MM.1S (cell line): ENCODE results near the gene C7.
A peak's percentile ranks its signal among the peaks of the same experiment; 100 is the strongest.

Experiments
- DNase-seq: peaks from one replicate; pipeline ENCODE4 v3.0.0-alpha.2; 2015
- H2AFZ ChIP-seq: fragments of 300-600 bp; sonication (generic); 2 replicates; pipeline ENCODE4 v1.6.0; 2016; ENCODE audit warnings: antibody characterized with exemption, low read length
- H3F3A ChIP-seq: fragments of 300-600 bp; sonication (generic); 2 replicates; pipeline ENCODE4 v1.6.1; 2016; ENCODE audit warnings: mild to moderate bottlenecking, antibody characterized with exemption, low read length, moderate library complexity, mixed read lengths; ENCODE audit not compliant: insufficient read depth
- H3K27ac ChIP-seq: fragments of 300-600 bp; sonication (generic); 2 replicates; pipeline ENCODE4 v1.5.1; 2016; ENCODE audit warnings: mild to moderate bottlenecking, low read length
- H3K27me3 ChIP-seq: fragments of 300-600 bp; sonication (generic); replicated peaks from 2 replicates; pipeline ENCODE4 v1.6.0; 2016; ENCODE audit warnings: low read length; ENCODE audit not compliant: insufficient read depth
- H3K36me3 ChIP-seq: fragments of 300-600 bp; sonication (generic); replicated peaks from 2 replicates; pipeline ENCODE4 v1.6.1; 2016; ENCODE audit warnings: mild to moderate bottlenecking, low read length, mixed read lengths; ENCODE audit not compliant: insufficient read depth
- H3K4me1 ChIP-seq: fragments of 300-600 bp; sonication (generic); 2 replicates; pipeline ENCODE4 v1.6.1; 2016; ENCODE audit warnings: low read length, mixed read lengths
- H3K4me2 ChIP-seq: fragments of 300-600 bp; sonication (generic); 2 replicates; pipeline ENCODE4 v1.6.0; 2016; ENCODE audit warnings: low read depth, low read length
- H3K4me3 ChIP-seq: fragments of 300-600 bp; sonication (generic); 2 replicates; pipeline ENCODE4 v1.5.1; 2016; ENCODE audit warnings: low read length, mixed read lengths
- H3K79me2 ChIP-seq: fragments of 300-600 bp; sonication (generic); 2 replicates; pipeline ENCODE4 v1.6.1; 2016; ENCODE audit warnings: mixed run types, low read length, mixed read lengths
- H3K9ac ChIP-seq: fragments of 300-600 bp; sonication (generic); 2 replicates; pipeline ENCODE4 v1.6.1; 2016; ENCODE audit warnings: low read length, mixed read lengths
- H3K9me2 ChIP-seq: fragments of 300-600 bp; sonication (generic); replicated peaks from 2 replicates; pipeline ENCODE4 v1.6.1; 2016; ENCODE audit warnings: mild to moderate bottlenecking, low read length, mixed read lengths; ENCODE audit not compliant: insufficient read depth
- H3K9me3 ChIP-seq: fragments of 300-600 bp; sonication (generic); replicated peaks from 2 replicates; pipeline ENCODE4 v1.6.1; 2016; ENCODE audit warnings: mild to moderate bottlenecking, low read length, mixed read lengths; ENCODE audit not compliant: insufficient read depth
- H4K20me1 ChIP-seq: fragments of 300-600 bp; sonication (generic); 2 replicates; pipeline ENCODE4 v1.6.1; 2016; ENCODE audit warnings: mild to moderate bottlenecking, low read length, moderate library complexity, mixed read lengths; ENCODE audit not compliant: insufficient read depth
- EZH2 ChIP-seq: fragments of 300-600 bp; sonication (generic); optimal IDR thresholded peaks from 2 replicates; pipeline ENCODE3; 2017; ENCODE audit warnings: low read depth, mild to moderate bottlenecking, antibody characterized with exemption, low read length, mixed read lengths
- EZH2phosphoT487 ChIP-seq: fragments of 300-600 bp; sonication (generic); IDR thresholded peaks from 2 replicates; pipeline ENCODE4 v1.6.1; 2018; ENCODE audit warnings: antibody characterized with exemption, low read length
- TF ChIP-seq, protein P1 (sequence below): fragments of 300-600 bp; sonication (generic); IDR thresholded peaks from 2 replicates; pipeline ENCODE4 v1.5.1; 2016; ENCODE audit warnings: antibody characterized with exemption, low read length, mixed read lengths

C7 gene

GRCh38 chr5:40875958-40876357 is 33.3 kb upstream of the C7 start:
- H3K4me1 ChIP-seq = peaks cover 10% of the 10 kb centered on the region
- no peaks in the 10 kb centered on the region for H3K79me2 ChIP-seq
- H3F3A ChIP-seq = no peaks in the 10 kb centered on the region
- H3K36me3 ChIP-seq = no peaks in the 10 kb centered on the region
- no peak overlapping the region for H3K9ac ChIP-seq
- H3K4me2 ChIP-seq = no peak overlapping the region
- no peak overlapping the region for H2AFZ ChIP-seq
- TF ChIP-seq, protein P1, sequence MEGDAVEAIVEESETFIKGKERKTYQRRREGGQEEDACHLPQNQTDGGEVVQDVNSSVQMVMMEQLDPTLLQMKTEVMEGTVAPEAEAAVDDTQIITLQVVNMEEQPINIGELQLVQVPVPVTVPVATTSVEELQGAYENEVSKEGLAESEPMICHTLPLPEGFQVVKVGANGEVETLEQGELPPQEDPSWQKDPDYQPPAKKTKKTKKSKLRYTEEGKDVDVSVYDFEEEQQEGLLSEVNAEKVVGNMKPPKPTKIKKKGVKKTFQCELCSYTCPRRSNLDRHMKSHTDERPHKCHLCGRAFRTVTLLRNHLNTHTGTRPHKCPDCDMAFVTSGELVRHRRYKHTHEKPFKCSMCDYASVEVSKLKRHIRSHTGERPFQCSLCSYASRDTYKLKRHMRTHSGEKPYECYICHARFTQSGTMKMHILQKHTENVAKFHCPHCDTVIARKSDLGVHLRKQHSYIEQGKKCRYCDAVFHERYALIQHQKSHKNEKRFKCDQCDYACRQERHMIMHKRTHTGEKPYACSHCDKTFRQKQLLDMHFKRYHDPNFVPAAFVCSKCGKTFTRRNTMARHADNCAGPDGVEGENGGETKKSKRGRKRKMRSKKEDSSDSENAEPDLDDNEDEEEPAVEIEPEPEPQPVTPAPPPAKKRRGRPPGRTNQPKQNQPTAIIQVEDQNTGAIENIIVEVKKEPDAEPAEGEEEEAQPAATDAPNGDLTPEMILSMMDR = no peak
- TF ChIP-seq EZH2phosphoT487 (no peak), EZH2 (no peak)
- no peaks in the 10 kb centered on the region for H3K9me2 ChIP-seq
- H3K9me3 ChIP-seq = no peaks in the 10 kb centered on the region
- no peaks in the 10 kb centered on the region for H3K27me3 ChIP-seq
- H3K27ac ChIP-seq = no peak overlapping the region
- H4K20me1 ChIP-seq = no peaks in the 10 kb centered on the region
- no peak overlapping the region for H3K4me3 ChIP-seq
- DNase-seq = no peak

DNA sequence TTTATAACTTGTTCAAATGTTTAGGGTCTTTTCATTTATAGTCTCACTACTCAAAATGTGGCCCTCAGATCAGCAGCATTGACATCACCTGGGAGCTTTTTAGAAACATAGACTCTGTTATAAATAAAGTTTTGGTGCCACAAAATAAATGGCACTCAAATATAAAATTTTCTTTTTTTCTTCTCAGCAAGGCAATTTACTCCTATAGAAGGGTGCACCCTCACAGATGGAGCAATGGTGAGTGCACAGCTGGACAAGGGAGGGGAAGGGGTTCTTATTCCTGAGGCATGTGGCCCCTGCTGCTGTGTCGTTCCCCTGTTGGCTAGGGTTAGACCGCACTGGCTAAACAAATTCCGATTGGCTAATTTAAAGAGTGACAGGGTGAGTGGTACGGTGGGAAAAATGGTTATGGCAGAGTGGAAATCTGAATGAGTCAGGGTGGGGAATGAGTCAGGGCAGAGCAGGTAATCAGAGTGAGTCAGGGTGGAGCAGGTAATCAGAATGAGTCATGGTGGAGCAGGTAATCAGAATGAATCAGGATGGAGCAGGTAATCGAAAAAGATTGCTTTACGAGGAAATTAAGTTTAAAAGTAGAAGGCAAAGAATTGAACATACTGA is 31.8 kb upstream of the C7 start:
- 0 out of 2 replicates have a peak, but pooled peaks cover 4% of the 10 kb centered on the region for H3K4me1 ChIP-seq
- H3K79me2 ChIP-seq = no peaks in the 10 kb centered on the region
- no peak overlapping the region for H3K4me2 ChIP-seq
- no peak overlapping the region for H3K9ac ChIP-seq
- TF ChIP-seq, protein P1 = no peak
- TF ChIP-seq EZH2 (no peak), EZH2phosphoT487 (no peak)
- no peak overlapping the region for H3K27ac ChIP-seq
- no peaks in the 10 kb centered on the region for H3K9me2 ChIP-seq
- no peak overlapping the region for H2AFZ ChIP-seq
- H3K4me3 ChIP-seq = no peak overlapping the region
- H3K36me3 ChIP-seq = no peaks in the 10 kb centered on the region
- no peak for DNase-seq
- H3K9me3 ChIP-seq = no peaks in the 10 kb centered on the region
- H4K20me1 ChIP-seq = no peaks in the 10 kb centered on the region
- H3F3A ChIP-seq = no peaks in the 10 kb centered on the region
- no peaks in the 10 kb centered on the region for H3K27me3 ChIP-seq

DNA sequence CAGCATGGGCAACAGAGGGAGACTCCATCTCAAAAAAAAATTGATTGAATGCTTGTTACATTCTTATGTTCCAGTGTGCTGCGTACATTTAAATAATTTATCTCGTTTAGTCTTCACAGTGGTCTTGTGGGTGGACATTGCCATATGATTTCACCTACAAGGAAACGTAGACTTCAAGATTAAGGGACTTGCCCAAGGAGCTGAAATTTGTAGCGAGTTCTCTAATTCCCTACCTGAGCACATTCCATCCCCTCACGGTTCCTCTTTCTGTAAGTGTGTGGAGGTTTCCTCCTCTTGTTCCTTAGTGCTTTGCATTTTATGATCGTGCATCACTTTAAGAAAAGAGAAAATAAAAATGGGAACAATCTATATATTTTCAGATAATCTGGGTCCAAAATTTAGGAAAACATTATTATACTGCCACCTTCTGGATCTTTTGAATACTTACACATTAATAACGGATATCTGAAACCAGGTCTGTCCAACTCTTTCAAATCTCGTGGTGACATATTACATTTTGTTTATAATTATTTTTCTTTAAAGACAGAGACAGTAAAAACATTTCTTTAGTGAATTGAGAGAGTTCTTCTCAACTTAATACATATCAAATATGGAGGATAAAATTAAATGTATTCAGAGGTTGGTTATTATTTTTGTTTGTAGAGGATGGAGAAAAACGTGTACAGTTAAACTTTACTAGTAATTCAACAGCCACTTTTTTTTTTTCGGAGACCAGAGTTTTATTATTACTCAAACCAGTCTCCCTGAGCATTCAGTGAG is 29.9 kb upstream of the C7 start:
- H3K27me3 ChIP-seq = no peaks in the 10 kb centered on the region
- H2AFZ ChIP-seq = no peak overlapping the region
- DNase-seq = peak; percentile 37
- H3K9me3 ChIP-seq = no peaks in the 10 kb centered on the region
- no peak overlapping the region for H3K4me2 ChIP-seq
- H4K20me1 ChIP-seq = no peaks in the 10 kb centered on the region
- H3K27ac ChIP-seq = no peak overlapping the region
- H3K4me1 ChIP-seq = no peaks in the 10 kb centered on the region
- H3K36me3 ChIP-seq = no peaks in the 10 kb centered on the region
- no peak overlapping the region for H3K9ac ChIP-seq
- TF ChIP-seq, protein P1 = peak; percentile 62
- TF ChIP-seq EZH2 = no peak
- no peaks in the 10 kb centered on the region for H3K79me2 ChIP-seq
- H3F3A ChIP-seq = no peaks in the 10 kb centered on the region
- H3K9me2 ChIP-seq = no peaks in the 10 kb centered on the region
- H3K4me3 ChIP-seq = no peak overlapping the region
